ENCODE data around the gene ZNF205.
A peak's percentile ranks its signal among the peaks of the same experiment; 100 is the strongest.
"Not testable (repeated sequence)": the region's sequence is repeated elsewhere in the genome, so short reads cannot be mapped to it uniquely, and the experiment has no call there.

ZNF205 gene

GRCh38 chr16:3112058-3112880 lies at the start of gene ZNF205:
Gene ZNF205 (plus strand): TSS chr16:3112586. CDS start chr16:3113431, 845 bp downstream.
- no peak for FAIRE-seq
- peak; percentile 88 for DNase-seq (ENCODE audit: insufficient read length, low spot score)

- FAIRE-seq, result no peak
- no peak for DNase-seq (ENCODE audit: insufficient read length, low spot score)
These were observed 48.6 kb upstream of the ZNF205 start for GRCh38 chr16:3063625-3064386.

GRCh38 chr16:3065069-3065741 lies 47.2 kb upstream of the ZNF205 start, which contains the start of gene IL32:
Gene IL32 (plus strand): TSS chr16:3065640. CDS start chr16:3065812, 172 bp downstream.
- DNase-seq (ENCODE audit: insufficient read length, low spot score), result peak; percentile 60
- no peak for FAIRE-seq

- no peak for FAIRE-seq
These were observed 46.5 kb upstream of the ZNF205 start for GRCh38 chr16:3065742-3066439.

GRCh38 chr16:3066440-3066748 lies 46.0 kb upstream of the ZNF205 start:
- DNase-seq (ENCODE audit: insufficient read length, low spot score), result no peak
- no peak for FAIRE-seq

More at GRCh38 chr16:3065742-3066439, 46.5 kb upstream of the ZNF205 start:
- no peak for DNase-seq (ENCODE audit: insufficient read length, low spot score)

- DNase-seq (ENCODE audit: insufficient read length, low spot score) (no peak), FAIRE-seq (no peak)
These were observed 43.9 kb upstream of the ZNF205 start for GRCh38 chr16:3068487-3068886.

- not testable (repeated sequence) for FAIRE-seq
These were observed 43.2 kb upstream of the ZNF205 start for GRCh38 chr16:3069146-3069545.

GRCh38 chr16:3070608-3071111 lies 41.7 kb upstream of the ZNF205 start:
- no peak for FAIRE-seq
- no peak for DNase-seq (ENCODE audit: insufficient read length, low spot score)

More at GRCh38 chr16:3069146-3069545, 43.2 kb upstream of the ZNF205 start:
- DNase-seq (ENCODE audit: insufficient read length, low spot score), result not testable (repeated sequence)

GRCh38 chr16:3071655-3072054 lies 40.7 kb upstream of the ZNF205 start:
- DNase-seq (ENCODE audit: insufficient read length, low spot score) (no peak), FAIRE-seq (no peak)

GRCh38 chr16:3072148-3072547 lies 40.2 kb upstream of the ZNF205 start:
- DNase-seq (ENCODE audit: insufficient read length, low spot score), result not testable (repeated sequence)
- peak; percentile 26 for FAIRE-seq

GRCh38 chr16:3072576-3073263 lies 39.7 kb upstream of the ZNF205 start:
- DNase-seq (ENCODE audit: insufficient read length, low spot score); FAIRE-seq: not testable (repeated sequence)

- no peak for DNase-seq (ENCODE audit: insufficient read length, low spot score)
- FAIRE-seq, result no peak
These were observed 38.9 kb upstream of the ZNF205 start for GRCh38 chr16:3073448-3073847.

GRCh38 chr16:3074860-3075522 lies 37.4 kb upstream of the ZNF205 start:
- FAIRE-seq (no peak), DNase-seq (ENCODE audit: insufficient read length, low spot score) (no peak)

GRCh38 chr16:3075523-3075915 lies 36.9 kb upstream of the ZNF205 start:
- DNase-seq (ENCODE audit: insufficient read length, low spot score) (no peak), FAIRE-seq (no peak)

- not testable (repeated sequence) for DNase-seq (ENCODE audit: insufficient read length, low spot score); FAIRE-seq
These were observed 36.4 kb upstream of the ZNF205 start for GRCh38 chr16:3075946-3076345.

GRCh38 chr16:3076577-3076976 lies 35.8 kb upstream of the ZNF205 start:
- DNase-seq (ENCODE audit: insufficient read length, low spot score) (no peak), FAIRE-seq (no peak)

- no peak for DNase-seq (ENCODE audit: insufficient read length, low spot score)
- FAIRE-seq, result no peak
These were observed 32.4 kb upstream of the ZNF205 start for GRCh38 chr16:3080024-3080423.

- not testable (repeated sequence) for FAIRE-seq; DNase-seq (ENCODE audit: insufficient read length, low spot score)
These were observed 30.4 kb upstream of the ZNF205 start for GRCh38 chr16:3081957-3082356.

- not testable (repeated sequence) for FAIRE-seq
These were observed 29.0 kb upstream of the ZNF205 start for GRCh38 chr16:3083408-3083807.

More at GRCh38 chr16:3083408-3083807, 29.0 kb upstream of the ZNF205 start:
- not testable (repeated sequence) for DNase-seq (ENCODE audit: insufficient read length, low spot score)

All from HTR-8/SVneo (cell line).